K562 (cell line): Measurements from ENCODE around the gene MED16. TPM values are rescaled to one million over a fixed set of nuclear protein-coding genes. Genes with fewer than 3 reads are reported as not detected.

Experiments used
- ADNP ChIP-seq: fragments of 200-800 bp; sonication (Bioruptor generic); IDR thresholded peaks from 2 replicates; pipeline ENCODE4 v1.6.1; 2016; ENCODE audit warnings: missing genetic modification characterization, missing compliant biosample characterization
- AFF4 ChIP-seq: sonication (generic); formaldehyde crosslinking; IDR thresholded peaks from 2 replicates; pipeline ENCODE4 v1.8.0; 2023; ENCODE audit warnings: mild to moderate bottlenecking, missing genetic modification reagents
- CGGBP1 ChIP-seq: fragments of 250-450 bp; sonication (Bioruptor Pico); IDR thresholded peaks from 2 replicates; pipeline ENCODE4 v1.9.0; 2021; ENCODE audit warnings: mild to moderate bottlenecking
- CSDE1 ChIP-seq, 2 experiments: fragments of 450-650 bp; IDR thresholded peaks; 2 replicates each; pipeline ENCODE4 v1.6.1; 2016; ENCODE audit warnings: mild to moderate bottlenecking in 1 of 2
- LARP7 ChIP-seq: fragments of 450-650 bp; IDR thresholded peaks from 2 replicates; pipeline ENCODE4 v1.6.1; 2016
- MTA1 ChIP-seq: fragments of 450-650 bp; IDR thresholded peaks from 2 replicates; pipeline ENCODE4 v1.6.1; 2017; ENCODE audit warnings: borderline replicate concordance
- MYBL2 ChIP-seq, 2 experiments: fragments of 450-650 bp in 1 of 2; sonication (generic) in 1 of 2; formaldehyde crosslinking in 1 of 2; IDR thresholded peaks; 2 replicates each; pipeline versions ENCODE4 v1.6.1 to v1.8.1; 2017 to 2022; ENCODE audit warnings: borderline replicate concordance in 1 of 2, inconsistent platforms in 1 of 2, low read depth in 1 of 2, mild to moderate bottlenecking in 1 of 2, missing genetic modification reagents in 1 of 2, moderate library complexity in 1 of 2
- NFATC3 ChIP-seq: fragments of 450-650 bp; IDR thresholded peaks from 2 replicates; pipeline ENCODE4 v1.6.1; 2017; ENCODE audit warnings: mild to moderate bottlenecking
- NR3C1 ChIP-seq: sonication (generic); formaldehyde crosslinking; IDR thresholded peaks from 2 replicates; pipeline ENCODE4 v1.8.1; 2022; ENCODE audit warnings: missing genetic modification reagents
- PCBP2 ChIP-seq: fragments of 200-400 bp; formaldehyde crosslinking; IDR thresholded peaks from 2 replicates; pipeline ENCODE4 v1.6.1; 2018; ENCODE audit warnings: low read length, low read depth, mild to moderate bottlenecking, moderate library complexity; ENCODE audit not compliant: poor library complexity, severe bottlenecking
- RBM17 ChIP-seq: fragments of 200-400 bp; formaldehyde crosslinking; IDR thresholded peaks from 2 replicates; pipeline ENCODE4 v1.6.1; 2017; ENCODE audit warnings: low read depth, mild to moderate bottlenecking, low read length, borderline replicate concordance
- RBM39 ChIP-seq: fragments of 200-400 bp; formaldehyde crosslinking; optimal IDR thresholded peaks from 2 replicates; pipeline ENCODE3; 2018; ENCODE audit warnings: low read depth, low read length
- SMARCE1 ChIP-seq: fragments of 450-650 bp; IDR thresholded peaks from 2 replicates; pipeline ENCODE4 v1.7.1; 2016; ENCODE audit warnings: mild to moderate bottlenecking
- ZNF407 ChIP-seq: fragments of 450-650 bp; IDR thresholded peaks from 2 replicates; pipeline ENCODE4 v1.6.1; 2016; ENCODE audit warnings: low read depth
- polyA plus RNA-seq, 8 experiments: library from polyadenylated mRNA; depleted of rRNA in 4 of 8; stranded (reverse) in 5 of 8; unstranded in 3 of 8; fragments of >200 nt; fragmentation: Nextera tagmentation in 2 of 8; fragmentation: Illumina TruSeq in 1 of 8; extraction: Ambion mirVana in 2 of 8; extraction: Trizol in 1 of 8; gene quantifications; 2 replicates each; pipeline versions ENCODE4 v1.2.1 to v1.2.3, GENCODE V29; 2011 to 2014; ENCODE audit warnings: inconsistent platforms in 1 of 8, missing spikeins in 1 of 8
- total RNA-seq, 7 experiments: library from RNA; depleted of rRNA in 6 of 7; stranded (reverse); fragments of >200 nt in 6 of 7; fragmentation: Illumina TruSeq in 2 of 7; extraction: Trizol in 2 of 7; gene quantifications; 2 replicates each; pipeline versions ENCODE4 v1.2.1 to v1.2.3, GENCODE V29; 2011 to 2021; ENCODE audit warnings: low replicate concordance in 1 of 7

The MED16 gene
- total and polyA plus RNA-seq, 9 of the 15 experiments (the other 6 are each of a cell fraction or from before 2014, with no cell fraction given), result 0.89 to 59.9 (median 8.6) TPM

- no peak; the same call in 1 of the 2 replicates for TF ChIP-seq AFF4
- TF ChIP-seq CGGBP1 (CRISPR knock-in tag), result no peak
- no peak for TF ChIP-seq MYBL2 (IDR thresholded peaks at IDR 0.05; ENCODE audit: low read depth)
- no peak for TF ChIP-seq MYBL2 (CRISPR knock-in tag; IDR thresholded peaks at IDR 0.05; ENCODE audit: borderline replicate concordance)
- TF ChIP-seq ZNF407, result no peak
- peak; percentile 97 for TF ChIP-seq SMARCE1
- TF ChIP-seq NFATC3, result no peak
- TF ChIP-seq RBM39, result no peak
- TF ChIP-seq ADNP, result peak; percentile 88
- TF ChIP-seq MTA1, result 0 out of 2 replicates have a peak, but pooled peaks have one; percentile 21
- TF ChIP-seq CSDE1 (IDR thresholded peaks at IDR 0.05), result no peak
- no peak for TF ChIP-seq PCBP2
- no peak for TF ChIP-seq RBM17
- TF ChIP-seq NR3C1 (CRISPR knock-in tag), result no peak
- TF ChIP-seq LARP7, result no peak
Measured at GRCh38 chr19:907183-907853, 14.3 kb upstream of the MED16 start (continued).
